H9 (cell line): ENCODE measurements around the gene PTPMT1. TPM values are rescaled to one million over a fixed set of nuclear protein-coding genes. Genes with fewer than 3 reads are reported as not detected.
"Not testable (repeated sequence)": the region's sequence is repeated elsewhere in the genome, so short reads cannot be mapped to it uniquely, and the experiment has no call there.

Source experiments
- DNase-seq: peaks from one replicate; pipeline ENCODE4 v3.0.0-alpha.2; 2017
- H2AFZ ChIP-seq: one replicate; pipeline ENCODE4 v1.6.1; 2013; ENCODE audit warnings: mild to moderate bottlenecking, low read length, control low read depth, moderate library complexity
- H2AK5ac ChIP-seq: 2 replicates; pipeline ENCODE4 v1.6.1; 2013; ENCODE audit warnings: low read length, control low read depth, mixed read lengths; ENCODE audit not compliant: insufficient read length
- H2BK120ac ChIP-seq: one replicate; pipeline ENCODE4 v1.6.1; 2013; ENCODE audit warnings: low read depth, mild to moderate bottlenecking, low read length, control low read depth, inconsistent platforms; ENCODE audit not compliant: poor library complexity, severe bottlenecking
- H2BK12ac ChIP-seq: 2 replicates; pipeline ENCODE4 v1.6.1; 2013; ENCODE audit warnings: low read length, control low read depth, mixed read lengths, low read depth; ENCODE audit not compliant: insufficient read length
- H2BK15ac ChIP-seq: 2 replicates; pipeline ENCODE4 v1.6.1; 2013; ENCODE audit warnings: low read depth, low read length, control low read depth
- H2BK20ac ChIP-seq: one replicate; pipeline ENCODE4 v1.6.1; 2013; ENCODE audit warnings: low read depth, mild to moderate bottlenecking, low read length, control low read depth, inconsistent platforms; ENCODE audit not compliant: poor library complexity, severe bottlenecking
- H2BK5ac ChIP-seq: 2 replicates; pipeline ENCODE4 v1.6.1; 2013; ENCODE audit warnings: low read length, control low read depth, mixed read lengths; ENCODE audit not compliant: insufficient read length
- H3K14ac ChIP-seq: 2 replicates; pipeline ENCODE4 v1.6.1; 2013; ENCODE audit warnings: low read length, control low read depth; ENCODE audit not compliant: insufficient read depth
- H3K18ac ChIP-seq: 2 replicates; pipeline ENCODE4 v1.6.1; 2013; ENCODE audit warnings: low read depth, mild to moderate bottlenecking, mixed read lengths, low read length, control low read depth; ENCODE audit not compliant: insufficient read length
- H3K23ac ChIP-seq: 2 replicates; pipeline ENCODE4 v1.6.1; 2013; ENCODE audit warnings: low read length, control low read depth, mixed read lengths, low read depth; ENCODE audit not compliant: insufficient read length
- H3K23me2 ChIP-seq: 2 replicates; pipeline ENCODE4 v1.6.1; 2013; ENCODE audit warnings: low read depth, mild to moderate bottlenecking, mixed read lengths, low read length, control low read depth; ENCODE audit not compliant: insufficient read length, poor library complexity, severe bottlenecking
- H3K27ac ChIP-seq: 2 replicates; pipeline ENCODE4 v1.5.1; 2013; ENCODE audit warnings: low read length, control low read depth, mixed read lengths, low read depth; ENCODE audit not compliant: insufficient read length
- H3K27me3 ChIP-seq: 2 replicates; pipeline ENCODE4 v1.6.1; 2013; ENCODE audit warnings: low read length, control low read depth, inconsistent platforms; ENCODE audit not compliant: insufficient read depth
- H3K4ac ChIP-seq: 2 replicates; pipeline ENCODE4 v1.6.1; 2013; ENCODE audit warnings: low read depth, mild to moderate bottlenecking, control low read depth, inconsistent platforms, low read length, moderate library complexity
- H3K4me1 ChIP-seq: 2 replicates; pipeline ENCODE4 v1.6.1; 2013; ENCODE audit warnings: low read length, control low read depth, inconsistent platforms; ENCODE audit not compliant: insufficient read depth
- H3K4me2 ChIP-seq: 2 replicates; pipeline ENCODE4 v1.6.1; 2013; ENCODE audit warnings: low read length, control low read depth, mixed read lengths; ENCODE audit not compliant: insufficient read length, insufficient read depth
- H3K56ac ChIP-seq: 2 replicates; pipeline ENCODE4 v1.6.1; 2013; ENCODE audit warnings: low read depth, mild to moderate bottlenecking, mixed read lengths, low read length, control low read depth; ENCODE audit not compliant: insufficient read length
- H3K79me1 ChIP-seq: 2 replicates; pipeline ENCODE4 v1.6.1; 2013; ENCODE audit warnings: low read depth, mild to moderate bottlenecking, moderate library complexity, low read length, control low read depth, inconsistent platforms; ENCODE audit not compliant: insufficient read depth, poor library complexity, severe bottlenecking
- H3K79me2 ChIP-seq: 2 replicates; pipeline ENCODE4 v1.6.1; 2013; ENCODE audit warnings: low read length, control low read depth, inconsistent platforms; ENCODE audit not compliant: insufficient read depth
- H3K9ac ChIP-seq: 2 replicates; pipeline ENCODE4 v1.6.1; 2013; ENCODE audit warnings: low read length, control low read depth, mixed read lengths; ENCODE audit not compliant: insufficient read length; ENCODE audit errors: extremely low read depth
- H3K9me3 ChIP-seq: one replicate; pipeline ENCODE4 v1.6.1; 2013; ENCODE audit warnings: low read depth, low read length, inconsistent platforms; ENCODE audit not compliant: control insufficient read depth
- H3T11ph ChIP-seq: one replicate; pipeline ENCODE4 v1.6.1; 2013; ENCODE audit warnings: mild to moderate bottlenecking, low read length, control low read depth, inconsistent platforms
- H4K20me1 ChIP-seq: one replicate; pipeline ENCODE4 v1.6.1; 2013; ENCODE audit not compliant: control insufficient read depth, insufficient read length, insufficient read depth
- H4K5ac ChIP-seq: 2 replicates; pipeline ENCODE4 v1.6.1; 2013; ENCODE audit warnings: low read depth, mild to moderate bottlenecking, mixed read lengths, low read length, control low read depth; ENCODE audit not compliant: insufficient read length
- H4K8ac ChIP-seq: replicated peaks from 2 replicates; pipeline ENCODE4 v1.6.1; 2013; ENCODE audit warnings: low read length, control low read depth, mixed read lengths, low read depth; ENCODE audit not compliant: insufficient read length
- H4K91ac ChIP-seq: 2 replicates; pipeline ENCODE4 v1.6.1; 2013; ENCODE audit warnings: low read depth, mild to moderate bottlenecking, moderate library complexity, mixed read lengths, low read length, control low read depth; ENCODE audit not compliant: insufficient read length
- H3K27ac Mint-ChIP-seq, 3 experiments: 2 replicates in 2 of 3; 3 replicates in 1 of 3; pipeline ENCODE4 v1.8.0; 2020 to 2021; ENCODE audit warnings: mixed read lengths in 3 of 3, mild to moderate bottlenecking in 1 of 3, moderate library complexity in 1 of 3
- H3K27me3 Mint-ChIP-seq: 2 replicates; pipeline ENCODE4 v1.8.0; 2021; ENCODE audit warnings: low read depth, mild to moderate bottlenecking, moderate library complexity, mixed read lengths
- H3K36me3 Mint-ChIP-seq, 3 experiments: 2 replicates in 2 of 3; 3 replicates in 1 of 3; pipeline ENCODE4 v1.8.0; 2020 to 2021; ENCODE audit warnings: low read depth in 3 of 3, mixed read lengths in 3 of 3; ENCODE audit not compliant: insufficient read depth in 1 of 3
- H3K4me1 Mint-ChIP-seq, 2 experiments: 2 replicates each; pipeline ENCODE4 v1.8.0; 2020; ENCODE audit warnings: mixed read lengths in 2 of 2
- H3K4me3 Mint-ChIP-seq, 2 experiments: 2 replicates in 1 of 2; 3 replicates in 1 of 2; pipeline ENCODE4 v1.8.0; 2020 to 2021; ENCODE audit warnings: mild to moderate bottlenecking in 2 of 2, mixed read lengths in 2 of 2, moderate library complexity in 1 of 2
- H3K9me3 Mint-ChIP-seq, 2 experiments: 2 replicates in 1 of 2; 3 replicates in 1 of 2; pipeline ENCODE4 v1.8.0; 2020; ENCODE audit warnings: mild to moderate bottlenecking in 2 of 2, mixed read lengths in 2 of 2, moderate library complexity in 1 of 2
- CTCF ChIP-seq: fragments of 200-600 bp; sonication (generic); conservative IDR thresholded peaks from 3 replicates; pipeline ENCODE4 v1.8.0; 2021; ENCODE audit warnings: antibody characterized with exemption, mild to moderate bottlenecking
- WGBS: extraction: QIAGEN DNeasy Blood & Tissue Kit; methylation state at CpG from one replicate; pipeline ENCODE4 v1.1.7; 2013; ENCODE audit warnings: missing lambda C conversion rate, low lambda C conversion rate, mixed read lengths; ENCODE audit not compliant: insufficient read length; ENCODE audit errors: extremely low coverage; 5-methylcytosine and 5-hydroxymethylcytosine counted together
- total RNA-seq: library from RNA; stranded (reverse); gene quantifications from 2 replicates; pipeline ENCODE4 v1.2.1, GENCODE V29; 2021

Gene PTPMT1
- total RNA-seq, 1 experiment from 2014 or later, result 72.9 TPM

GRCh38 chr11:47553406-47553743 is 12.0 kb upstream of the PTPMT1 start:
- H4K20me1 ChIP-seq, result no peaks in the 10 kb centered on the region
- no peak overlapping the region for H3K4ac ChIP-seq
- H3K56ac ChIP-seq, result no peak overlapping the region
- no peak overlapping the region for H2AFZ ChIP-seq
- peaks cover 3% of the 10 kb centered on the region for H3K23me2 ChIP-seq
- no CpG with 5 or more reads among the region's 9 CpGs for WGBS
- H3K4me1 ChIP-seq, result no peaks in the 10 kb centered on the region; the same call in 1 of the 2 replicates
- peaks cover 23 to 26% of the 10 kb centered on the region in 2 experiments for H3K4me1 Mint-ChIP-seq
- no peak overlapping the region for H3K27ac ChIP-seq
- H2BK120ac ChIP-seq, result no peak overlapping the region
- no peak overlapping the region for H2BK5ac ChIP-seq
- no peak overlapping the region for H3K23ac ChIP-seq
- DNase-seq, result no peak
- peaks cover 2% of the 10 kb centered on the region; the same call in 1 of the 2 replicates for H3K27me3 Mint-ChIP-seq
- no peak overlapping the region for H4K5ac ChIP-seq
- H3K27me3 ChIP-seq, result no peaks in the 10 kb centered on the region
- no peaks in the 10 kb centered on the region for H3K9me3 ChIP-seq
- no peak overlapping the region for H2AK5ac ChIP-seq
- H2BK20ac ChIP-seq, result no peak overlapping the region
- H4K91ac ChIP-seq, result no peak overlapping the region
- no peak overlapping the region for H2BK15ac ChIP-seq
- peak overlapping the region; percentile 72 to 88 for H3K4me3 Mint-ChIP-seq
- peak overlapping the region; percentile 16 for H3K18ac ChIP-seq
- peak overlapping the region; percentile 92 to 99 (median 95) for H3K27ac Mint-ChIP-seq
- no peaks in the 10 kb centered on the region for H3K79me1 ChIP-seq
- no peak overlapping the region for H3T11ph ChIP-seq
- peaks cover 0 to 3% of the 10 kb centered on the region in 2 experiments; a peak in 1 of 5 replicates for H3K9me3 Mint-ChIP-seq
- peaks cover 11 to 28% (median 19%) of the 10 kb centered on the region in 3 experiments; a peak in 6 of 7 replicates for H3K36me3 Mint-ChIP-seq
- 0 out of 3 replicates have a peak, but pooled peaks have one; percentile 2 for TF ChIP-seq CTCF
- no peak overlapping the region for H3K14ac ChIP-seq
- no peak overlapping the region for H2BK12ac ChIP-seq
- H3K4me2 ChIP-seq, result peak overlapping the region; percentile 50
- H4K8ac ChIP-seq, result no peak overlapping the region
- H3K9ac ChIP-seq, result peak overlapping the region; percentile 28
- peaks cover 37% of the 10 kb centered on the region for H3K79me2 ChIP-seq

DNA sequence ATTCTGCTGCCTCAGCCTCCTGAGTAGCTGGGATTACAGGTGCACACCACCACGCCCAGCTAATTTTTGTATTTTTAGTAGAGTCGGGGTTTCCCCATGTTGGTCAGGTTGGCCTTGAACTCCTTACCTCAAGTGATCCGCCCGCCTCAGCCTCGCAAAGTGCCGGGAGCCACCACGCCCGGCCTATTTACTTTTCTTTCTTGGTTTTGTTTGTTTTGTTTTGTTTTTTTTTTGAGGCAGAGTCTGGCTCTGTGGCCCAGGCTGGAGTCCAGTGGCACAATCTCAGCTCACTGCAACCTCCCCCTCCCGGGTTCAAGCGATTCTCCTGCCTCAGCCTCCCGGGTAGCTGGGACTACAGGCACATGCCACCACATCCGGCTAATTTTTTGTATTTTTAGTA is 8.4 kb upstream of the PTPMT1 start:
- not testable (repeated sequence) for H4K5ac ChIP-seq, H3K27ac Mint-ChIP-seq, H3K4me2 ChIP-seq, H3K9me3 ChIP-seq, H4K8ac ChIP-seq, H3K27ac ChIP-seq, H2AK5ac ChIP-seq, H2BK120ac ChIP-seq, H3K4me1 Mint-ChIP-seq, H3K18ac ChIP-seq, H3K4me1 ChIP-seq, H3K79me1 ChIP-seq, H4K91ac ChIP-seq, H3K79me2 ChIP-seq, H3K9me3 Mint-ChIP-seq, H2BK20ac ChIP-seq, H3K4me3 Mint-ChIP-seq, H2BK5ac ChIP-seq, H3K27me3 ChIP-seq, H2BK15ac ChIP-seq, H3K23ac ChIP-seq, H3T11ph ChIP-seq, H2BK12ac ChIP-seq, DNase-seq, H3K27me3 Mint-ChIP-seq, H3K4ac ChIP-seq, H3K56ac ChIP-seq, H2AFZ ChIP-seq, H3K23me2 ChIP-seq, H3K36me3 Mint-ChIP-seq, H3K9ac ChIP-seq, H4K20me1 ChIP-seq, H3K14ac ChIP-seq
- no CpG with 5 or more reads among the region's 12 CpGs for WGBS
